CD4-positive, alpha-beta T cell (primary cell): ENCODE measurements around the gene TNFSF12. TPM values are rescaled to one million over a fixed set of nuclear protein-coding genes. Genes with fewer than 3 reads are reported as not detected.

ENCODE experiments used
- ATAC-seq: fragments of 200-7000 bp; cut with Tn5 transposase; one replicate; pipeline ENCODE4 v1.10.0; 2022; ENCODE audit warnings: mild to moderate bottlenecking; ENCODE audit not compliant: poor library complexity
- CTCF ChIA-PET: fragments of 350-600 bp; sonication (Branson Sonifier 250); formaldehyde crosslinking; loops from one replicate; lab custom pipeline; 2021; ENCODE audit warnings: antibody characterized with exemption, inconsistent platforms; lab: Charles Lee
- POLR2A ChIA-PET: fragments of 350-600 bp; sonication (Branson Sonifier 250); formaldehyde crosslinking; loops from one replicate; lab custom pipeline; 2021; ENCODE audit warnings: antibody characterized with exemption, inconsistent platforms; lab: Charles Lee
- DNase-seq, 14 experiments: peaks; one replicate each; pipeline ENCODE4 v3.0.0-alpha.2; 2013 to 2020; ENCODE audit warnings: mixed read lengths in 2 of 14
- H3K27ac ChIP-seq, 2 donors: one replicate each; pipeline versions ENCODE4 v1.5.1 to v1.7.0; 2013; ENCODE audit warnings: low read length in 2 of 2, low read depth in 1 of 2, mild to moderate bottlenecking in 1 of 2
- H3K27me3 ChIP-seq, 2 experiments: 1 replicate in 1 of 2; 2 replicates in 1 of 2; pipeline versions ENCODE4 v1.6.1 to v1.7.0; 2013; ENCODE audit warnings: low read length in 2 of 2, control low read depth in 1 of 2, mild to moderate bottlenecking in 1 of 2, moderate library complexity in 1 of 2; ENCODE audit not compliant: insufficient read depth in 2 of 2, control insufficient read depth in 1 of 2
- H3K36me3 ChIP-seq: one replicate; pipeline ENCODE4 v1.6.1; 2013; ENCODE audit warnings: low read length, control low read depth; ENCODE audit not compliant: insufficient read depth
- H3K4me1 ChIP-seq: one replicate; pipeline ENCODE4 v1.6.1; 2013; ENCODE audit warnings: low read length, control low read depth; ENCODE audit not compliant: insufficient read depth
- H3K4me3 ChIP-seq: one replicate; pipeline ENCODE4 v1.5.1; 2013; ENCODE audit warnings: mild to moderate bottlenecking, low read length, moderate library complexity
- H3K9me3 ChIP-seq, 2 experiments: 1 replicate in 1 of 2; 2 replicates in 1 of 2; pipeline versions ENCODE4 v1.6.1 to v1.7.0; 2013; ENCODE audit warnings: low read length in 2 of 2, mild to moderate bottlenecking in 2 of 2, control low read depth in 1 of 2, moderate library complexity in 1 of 2; ENCODE audit not compliant: control insufficient read depth in 1 of 2, insufficient read depth in 1 of 2
- H3K27ac Mint-ChIP-seq: one replicate; pipeline ENCODE4 v1.8.0; 2020; ENCODE audit warnings: mixed read lengths
- H3K27me3 Mint-ChIP-seq: one replicate; pipeline ENCODE4 v1.8.0; 2021; ENCODE audit warnings: mixed read lengths
- H3K36me3 Mint-ChIP-seq: one replicate; pipeline ENCODE4 v1.8.0; 2021; ENCODE audit warnings: low read depth, mixed read lengths
- H3K4me1 Mint-ChIP-seq: one replicate; pipeline ENCODE4 v1.8.0; 2021; ENCODE audit warnings: low read depth, mixed read lengths
- H3K4me3 Mint-ChIP-seq: one replicate; pipeline ENCODE4 v1.8.0; 2020; ENCODE audit warnings: mild to moderate bottlenecking, mixed read lengths
- H3K9me3 Mint-ChIP-seq: one replicate; pipeline ENCODE4 v1.8.0; 2020; ENCODE audit warnings: mixed read lengths
- intact Hi-C, 2 experiments: fragments of 100-400 bp; cut with DNase I in 1 of 2; cut with micrococcal nuclease in 1 of 2; formaldehyde crosslinking; loops; one replicate each; pipeline versions ENCODE4 v1.15.1 to v1.9.0; 2023 to 2025; cut with DNase I, micrococcal nuclease
- total RNA-seq, 174 experiments: library from RNA in 2 of 174; stranded (reverse) in 2 of 174; gene quantifications; one replicate each; pipeline ENCODE4 v1.2.3 and lab custom pipeline; 2021 to 2026
- TF ChIP-seq, protein P1 (sequence below): fragments of 200-600 bp; IDR thresholded peaks from one replicate; pipeline ENCODE4 v1.8.0; 2022; ENCODE audit warnings: antibody characterized with exemption, mild to moderate bottlenecking

The TNFSF12 gene
- total RNA-seq, 2 experiments from 2014 or later, result 17.0 to 19.1 TPM

DNA sequence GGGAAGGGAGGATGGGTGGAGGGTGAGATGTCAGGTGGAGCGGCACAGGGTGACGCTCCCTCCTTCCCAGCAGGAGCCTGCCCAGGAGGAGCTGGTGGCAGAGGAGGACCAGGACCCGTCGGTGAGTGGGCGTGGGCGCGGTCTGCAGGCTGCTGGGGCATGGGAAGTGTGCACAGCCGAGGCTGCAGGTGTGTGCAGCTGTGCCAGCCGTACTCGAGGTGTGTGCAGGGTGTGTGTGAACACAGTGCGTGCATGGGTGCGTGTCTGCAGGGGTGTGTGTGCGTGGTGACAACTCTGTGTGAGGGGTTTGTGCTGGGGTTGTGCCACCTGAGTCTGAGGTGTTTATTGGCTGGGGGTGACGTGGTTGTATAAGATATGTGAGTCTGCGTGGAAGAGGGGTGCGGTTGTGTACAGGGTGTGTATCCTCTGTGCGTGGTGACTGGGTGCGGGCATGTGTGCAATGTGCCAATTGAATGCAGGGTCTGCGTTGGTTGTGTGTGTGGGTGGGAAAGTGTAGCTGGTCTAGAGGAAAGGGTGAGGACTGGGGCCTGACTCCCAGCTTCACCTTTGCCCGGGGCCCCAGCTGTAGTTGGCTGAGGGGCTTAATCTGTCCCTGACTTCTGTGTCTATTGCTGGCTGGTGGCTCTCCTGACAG is 670 bp downstream of the TNFSF12 start:
- ChIA-PET CTCF (interaction anchor here (1.2 to 4.4 kb wide), 3 partner anchors 11 to 113 kb away, joined by 4 to 32 read pairs (median 11); no protein-coding TSS in a partner anchor), POLR2A (interaction anchor here (1.0 to 3.3 kb wide), 8 partner anchors 8 to 137 kb away, joined by 3 to 19 read pairs (median 6); partner anchors contain the start of genes FXR2, MPDU1, POLR2A and SENP3)
- ATAC-seq (peak; percentile 64), DNase-seq (peak in 13 of 14 experiments; percentile 21 to 76 (median 45))
- H3K4me1 ChIP-seq, result peaks cover 67% of the 10 kb centered on the region
- peaks cover 10% of the 10 kb centered on the region for H3K36me3 ChIP-seq
- H3K27me3 ChIP-seq, result no peaks in the 10 kb centered on the region
- no peaks in the 10 kb centered on the region for H3K9me3 ChIP-seq
- Mint-ChIP-seq H3K27ac (peak overlapping the region; percentile 77), H3K27me3 (no peaks in the 10 kb centered on the region), H3K4me3 (peak overlapping the region; percentile 91), H3K36me3 (peaks cover 10% of the 10 kb centered on the region), H3K9me3 (no peaks in the 10 kb centered on the region), H3K4me1 (peaks cover 54% of the 10 kb centered on the region)
- peak overlapping the region; percentile 36 to 47 for H3K27ac ChIP-seq
- intact Hi-C loops, result loop anchor here in 1 of 2 experiments (2.0 kb wide), 1 partner anchor 15 kb away; no protein-coding TSS in a partner anchor
- TF ChIP-seq, protein P1, sequence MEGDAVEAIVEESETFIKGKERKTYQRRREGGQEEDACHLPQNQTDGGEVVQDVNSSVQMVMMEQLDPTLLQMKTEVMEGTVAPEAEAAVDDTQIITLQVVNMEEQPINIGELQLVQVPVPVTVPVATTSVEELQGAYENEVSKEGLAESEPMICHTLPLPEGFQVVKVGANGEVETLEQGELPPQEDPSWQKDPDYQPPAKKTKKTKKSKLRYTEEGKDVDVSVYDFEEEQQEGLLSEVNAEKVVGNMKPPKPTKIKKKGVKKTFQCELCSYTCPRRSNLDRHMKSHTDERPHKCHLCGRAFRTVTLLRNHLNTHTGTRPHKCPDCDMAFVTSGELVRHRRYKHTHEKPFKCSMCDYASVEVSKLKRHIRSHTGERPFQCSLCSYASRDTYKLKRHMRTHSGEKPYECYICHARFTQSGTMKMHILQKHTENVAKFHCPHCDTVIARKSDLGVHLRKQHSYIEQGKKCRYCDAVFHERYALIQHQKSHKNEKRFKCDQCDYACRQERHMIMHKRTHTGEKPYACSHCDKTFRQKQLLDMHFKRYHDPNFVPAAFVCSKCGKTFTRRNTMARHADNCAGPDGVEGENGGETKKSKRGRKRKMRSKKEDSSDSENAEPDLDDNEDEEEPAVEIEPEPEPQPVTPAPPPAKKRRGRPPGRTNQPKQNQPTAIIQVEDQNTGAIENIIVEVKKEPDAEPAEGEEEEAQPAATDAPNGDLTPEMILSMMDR, result no peak
- H3K4me3 ChIP-seq, result peak overlapping the region; percentile 87

DNA sequence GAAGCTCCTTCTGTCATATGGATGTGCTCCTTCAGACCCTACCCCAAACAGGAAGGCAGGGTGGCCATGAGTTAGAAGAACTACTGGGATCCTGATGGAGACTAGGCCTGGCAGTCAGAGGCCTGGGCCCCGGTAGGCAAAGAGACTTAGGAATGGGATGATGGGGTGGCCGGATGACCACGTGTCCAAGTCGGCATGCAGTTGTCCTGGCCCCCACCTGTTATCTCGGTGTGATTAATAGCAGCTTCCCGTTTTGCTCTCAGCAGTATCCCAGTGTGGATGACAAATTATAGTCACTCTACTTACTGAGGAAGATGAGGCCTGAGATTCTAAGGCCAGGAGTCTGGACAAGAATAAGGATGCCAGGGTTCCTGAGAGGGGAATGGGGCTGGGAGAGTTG is 1.5 kb downstream of the TNFSF12 start:
- no peaks in the 10 kb centered on the region for H3K9me3 Mint-ChIP-seq
- ATAC-seq (no peak), DNase-seq (no peak)
- POLR2A ChIA-PET, result interaction anchor here (1.0 to 3.3 kb wide), 5 partner anchors 11 to 137 kb away, joined by 3 to 19 read pairs (median 8); partner anchors contain the start of genes MPDU1, SENP3, TP53 and WRAP53
- no peaks in the 10 kb centered on the region for H3K27me3 Mint-ChIP-seq
- intact Hi-C loops, result no loop called here
- peak overlapping the region; percentile 36 to 47 for H3K27ac ChIP-seq
- peak overlapping the region; percentile 77 for H3K27ac Mint-ChIP-seq
- peaks cover 10% of the 10 kb centered on the region for H3K36me3 Mint-ChIP-seq
- H3K4me3 ChIP-seq, result no peak overlapping the region
- H3K9me3 ChIP-seq, result no peaks in the 10 kb centered on the region
- peak overlapping the region; percentile 91 for H3K4me3 Mint-ChIP-seq
- TF ChIP-seq, protein P1, result no peak
- no peaks in the 10 kb centered on the region for H3K27me3 ChIP-seq
- H3K4me1 ChIP-seq, result peaks cover 76% of the 10 kb centered on the region
- peaks cover 10% of the 10 kb centered on the region for H3K36me3 ChIP-seq
- H3K4me1 Mint-ChIP-seq, result peaks cover 59% of the 10 kb centered on the region
- CTCF ChIA-PET, result interaction anchor here (1.2 to 2.6 kb wide), 2 partner anchors 39 to 114 kb away, joined by 4 to 11 read pairs; no protein-coding TSS in a partner anchor

DNA sequence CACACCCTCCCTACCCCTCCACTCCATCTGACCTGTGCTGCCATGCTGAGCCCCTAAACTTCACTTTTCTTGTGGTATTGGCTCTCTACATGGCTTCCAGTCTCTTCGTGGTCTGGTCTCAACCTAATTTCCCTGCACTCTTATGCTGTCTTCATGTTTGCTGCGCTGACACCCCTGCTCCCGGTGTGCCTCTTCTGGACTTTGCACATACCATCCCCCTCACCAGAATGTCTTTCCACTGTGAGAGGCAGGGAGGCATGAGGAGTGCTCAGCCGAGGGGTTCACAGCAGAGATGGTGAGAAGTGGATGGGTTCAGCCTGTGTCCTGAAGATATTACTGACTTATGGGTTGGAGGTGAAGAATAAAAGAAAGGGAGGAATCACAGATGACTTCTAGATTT is 2.5 kb downstream of the TNFSF12 start:
- H3K27ac Mint-ChIP-seq, result peak overlapping the region; percentile 77
- H3K4me3 Mint-ChIP-seq, result peak overlapping the region; percentile 64
- TF ChIP-seq, protein P1, result no peak
- ChIA-PET POLR2A (interaction anchor here (0.7 to 2.0 kb wide), 2 partner anchors 10 to 136 kb away, joined by 3 to 6 read pairs; partner anchors contain the start of genes SENP3, TP53 and WRAP53), CTCF (interaction anchor here (2.8 kb wide), 1 partner anchor 10 kb away, joined by 15 read pairs; the partner anchor contains the start of gene SENP3)
- H3K27ac ChIP-seq, result peak overlapping the region in 1 of 2 donors; percentile 15
- no peaks in the 10 kb centered on the region for H3K27me3 ChIP-seq
- H3K9me3 Mint-ChIP-seq, result no peaks in the 10 kb centered on the region
- H3K9me3 ChIP-seq, result no peaks in the 10 kb centered on the region
- intact Hi-C loops, result no loop called here
- no peaks in the 10 kb centered on the region for H3K27me3 Mint-ChIP-seq
- peaks cover 12% of the 10 kb centered on the region for H3K36me3 ChIP-seq
- peaks cover 13% of the 10 kb centered on the region for H3K36me3 Mint-ChIP-seq
- ATAC-seq (no peak), DNase-seq (no peak)
- H3K4me3 ChIP-seq, result no peak overlapping the region
- peaks cover 79% of the 10 kb centered on the region for H3K4me1 ChIP-seq
- peaks cover 67% of the 10 kb centered on the region for H3K4me1 Mint-ChIP-seq
